ENCODE measurements around the gene MORN3. TPM values are rescaled to one million over a fixed set of nuclear protein-coding genes. Genes with fewer than 3 reads are reported as not detected.

The MORN3 gene
- total RNA-seq, 2 experiments from 2014 or later = 3.6 to 4.2 TPM

DNA sequence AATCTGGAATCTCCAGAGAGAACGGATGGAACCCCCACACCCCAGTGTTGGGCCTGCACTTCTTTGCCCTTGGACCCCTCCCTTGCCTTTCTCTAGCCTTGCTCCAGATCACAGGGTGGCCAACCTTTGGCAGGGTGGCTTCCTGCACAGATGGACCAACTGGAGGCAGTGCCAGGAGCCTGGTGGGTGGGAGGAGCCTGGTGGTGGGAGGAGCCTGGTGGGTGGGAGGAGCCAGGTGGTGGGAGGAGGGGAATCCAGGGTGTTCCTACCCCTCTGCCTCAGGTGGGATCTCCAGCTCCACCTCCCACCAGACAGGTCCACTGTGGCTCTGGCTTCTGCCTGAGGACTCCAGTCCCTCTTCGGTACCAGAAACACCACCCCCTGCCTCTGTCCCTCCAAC is 58.1 kb downstream of the MORN3 start:
- H3K27me3 Mint-ChIP-seq = no peaks in the 10 kb centered on the region
- POLR2A ChIA-PET = no interaction called here
- H3K4me1 Mint-ChIP-seq = peaks cover 12% of the 10 kb centered on the region
- DNase-seq = peak; percentile 32
- no peak overlapping the region for H3K27ac Mint-ChIP-seq
- H3K36me3 Mint-ChIP-seq (ENCODE audit: low read depth) = no peaks in the 10 kb centered on the region
- no peak overlapping the region for H3K4me3 Mint-ChIP-seq
- no peaks in the 10 kb centered on the region for H3K9me3 Mint-ChIP-seq
- CTCF ChIA-PET = no interaction called here

GRCh38 chr12:121610239-121611149 is 59.0 kb downstream of the MORN3 start:
- no peaks in the 10 kb centered on the region for H3K9me3 Mint-ChIP-seq
- no peak for DNase-seq
- H3K4me3 Mint-ChIP-seq = no peak overlapping the region
- no peaks in the 10 kb centered on the region for H3K27me3 Mint-ChIP-seq
- CTCF ChIA-PET = no interaction called here
- H3K4me1 Mint-ChIP-seq = peaks cover 9% of the 10 kb centered on the region
- H3K27ac Mint-ChIP-seq = no peak overlapping the region
- POLR2A ChIA-PET = interaction anchor here (1.1 kb wide), 1 partner anchor 26 kb away, joined by 4 read pairs; no protein-coding TSS in a partner anchor
- H3K36me3 Mint-ChIP-seq (ENCODE audit: low read depth) = no peaks in the 10 kb centered on the region

DNA sequence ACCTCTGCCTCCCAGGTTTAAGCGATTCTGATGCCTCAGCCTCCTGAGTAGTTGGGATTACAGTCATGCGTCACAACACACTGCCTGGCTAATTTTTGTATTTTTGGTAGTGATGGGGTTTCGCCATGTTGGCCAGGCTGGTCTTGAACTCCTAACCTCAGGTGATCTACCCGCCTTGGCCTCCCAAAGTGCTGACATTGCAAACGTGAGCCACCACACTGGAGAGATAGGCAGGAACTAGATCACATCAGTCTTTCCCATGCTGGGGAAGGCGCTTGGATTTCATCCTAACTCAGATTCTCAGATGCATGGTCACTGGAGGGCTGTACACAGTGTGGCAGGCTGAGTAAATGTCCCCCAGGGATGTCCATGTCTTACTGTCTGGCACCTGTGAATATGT is 61.2 kb downstream of the MORN3 start:
- POLR2A ChIA-PET = no interaction called here
- CTCF ChIA-PET = no interaction called here
- Mint-ChIP-seq H3K9me3 (no peaks in the 10 kb centered on the region), H3K36me3 (ENCODE audit: low read depth) (no peaks in the 10 kb centered on the region), H3K4me1 (peaks cover 2% of the 10 kb centered on the region), H3K4me3 (no peak overlapping the region), H3K27me3 (peaks cover 1% of the 10 kb centered on the region), H3K27ac (no peak overlapping the region)
- no peak for DNase-seq

DNA sequence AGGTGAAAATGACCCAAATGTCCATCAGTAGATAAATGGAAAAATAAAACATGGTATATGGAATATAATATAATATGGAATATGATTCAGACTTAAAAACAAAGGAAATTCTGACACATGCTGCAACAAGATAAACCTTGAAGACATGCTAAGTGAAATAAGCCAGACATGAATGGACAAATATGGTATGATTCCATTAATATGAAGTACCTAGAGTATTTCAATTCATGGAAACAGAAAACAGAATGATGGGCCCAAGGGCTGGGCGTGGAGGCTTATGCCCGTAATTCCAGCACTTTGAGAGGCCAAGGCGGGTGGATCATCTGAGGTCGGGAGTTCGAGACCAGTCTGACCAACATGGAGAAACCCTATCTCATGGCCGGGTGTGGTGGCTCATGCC is 65.9 kb downstream of the MORN3 start:
- Mint-ChIP-seq H3K9me3 (no peaks in the 10 kb centered on the region), H3K4me1 (peaks cover 3% of the 10 kb centered on the region), H3K27ac (no peak overlapping the region), H3K36me3 (ENCODE audit: low read depth) (no peaks in the 10 kb centered on the region), H3K4me3 (no peak overlapping the region), H3K27me3 (peaks cover 1% of the 10 kb centered on the region)
- POLR2A ChIA-PET = interaction anchor here (1.6 kb wide), 1 partner anchor 24 kb away, joined by 3 read pairs; no protein-coding TSS in a partner anchor
- no peak for DNase-seq
- CTCF ChIA-PET = interaction anchor here (0.9 kb wide), 1 partner anchor 51 kb away, joined by 3 read pairs; no protein-coding TSS in a partner anchor

DNA sequence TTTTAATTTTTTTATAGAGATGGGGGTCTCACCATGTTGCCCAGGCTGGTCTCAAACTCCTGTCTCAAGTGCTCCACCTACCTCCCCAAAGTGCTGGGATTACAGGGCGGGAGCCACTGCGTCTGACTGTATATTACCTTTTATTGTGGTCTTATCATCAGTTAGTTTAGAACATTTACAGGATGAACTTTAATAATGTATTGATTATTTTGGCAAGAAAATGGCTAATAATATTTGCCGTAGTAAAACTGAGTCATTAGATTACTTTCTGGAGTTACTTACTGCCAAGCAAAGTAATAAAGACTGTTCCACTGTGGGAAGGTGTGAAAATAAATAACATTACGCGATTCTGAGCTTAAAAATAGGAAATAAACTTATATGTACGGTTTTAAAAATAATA is 66.7 kb downstream of the MORN3 start:
- Mint-ChIP-seq H3K27ac (no peak overlapping the region), H3K4me1 (peaks cover 3% of the 10 kb centered on the region), H3K4me3 (no peak overlapping the region), H3K9me3 (no peaks in the 10 kb centered on the region), H3K36me3 (ENCODE audit: low read depth) (no peaks in the 10 kb centered on the region), H3K27me3 (peaks cover 1% of the 10 kb centered on the region)
- ChIA-PET CTCF (interaction anchor here (0.9 kb wide), 1 partner anchor 50 kb away, joined by 3 read pairs; no protein-coding TSS in a partner anchor), POLR2A (interaction anchor here (1.4 kb wide), 1 partner anchor 11 kb away, joined by 4 read pairs; no protein-coding TSS in a partner anchor)
- no peak for DNase-seq

DNA sequence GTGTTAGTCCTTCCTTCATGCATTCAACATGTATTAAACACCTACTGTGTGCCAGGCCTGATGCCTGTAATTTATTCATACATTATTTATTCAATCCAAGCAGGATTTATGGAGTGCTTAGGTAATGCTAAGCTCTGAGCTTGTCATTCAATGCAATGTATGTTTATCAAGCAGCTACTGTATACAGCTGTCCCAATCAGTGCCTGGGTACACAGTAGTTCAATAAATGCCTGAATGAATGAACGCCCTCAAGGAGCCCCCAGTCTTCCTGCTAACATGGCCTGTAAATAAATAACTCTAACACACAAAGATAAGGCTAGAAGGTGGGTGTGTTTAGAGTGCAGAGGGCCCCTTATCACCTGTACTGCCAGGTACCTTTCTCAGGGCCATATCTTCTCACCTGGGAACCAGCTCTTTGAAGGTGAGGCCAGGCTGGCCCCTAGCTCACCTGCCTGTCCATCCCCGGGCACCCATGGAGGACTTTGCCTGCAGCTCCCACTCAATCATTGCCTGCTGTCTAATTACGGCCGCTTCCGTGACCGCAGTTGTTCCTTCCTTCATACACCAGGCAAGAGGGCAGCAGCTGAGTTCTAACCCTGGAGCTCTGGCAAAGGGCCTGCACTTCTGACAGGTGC is 68.6 kb downstream of the MORN3 start:
- Mint-ChIP-seq H3K27me3 (peaks cover 1% of the 10 kb centered on the region), H3K36me3 (ENCODE audit: low read depth) (peaks cover 2% of the 10 kb centered on the region), H3K4me1 (peaks cover 3% of the 10 kb centered on the region), H3K9me3 (no peaks in the 10 kb centered on the region), H3K27ac (no peak overlapping the region), H3K4me3 (no peak overlapping the region)
- CTCF ChIA-PET = interaction anchor here (0.6 to 1.6 kb wide), 2 partner anchors 9 to 714 kb away, joined by 3 to 5 read pairs; no protein-coding TSS in a partner anchor
- DNase-seq = no peak
- POLR2A ChIA-PET = interaction anchor here (1.3 to 2.2 kb wide), 2 partner anchors 10 to 19 kb away, joined by 4 to 11 read pairs; no protein-coding TSS in a partner anchor

Other genes starting within 250 kb of the MORN3 start
- gene KDM2B, start 88.6 kb downstream of the MORN3 start, total RNA-seq = 10 to 100 TPM; 59.8 to 62.6 TPM
- gene ORAI1, start 43.1 kb downstream of the MORN3 start, total RNA-seq = 10 to 100 TPM; 69.0 to 70.3 TPM
- 1 to 10 TPM; 5.1 to 5.8 TPM for gene TMEM120B, start 43.1 kb upstream of the MORN3 start, total RNA-seq
- gene RHOF, start 124.0 kb upstream of the MORN3 start, total RNA-seq = 100 to 1,000 TPM; 157 to 163 TPM
- gene SETD1B, start 134.4 kb upstream of the MORN3 start, total RNA-seq = 10 to 100 TPM; 26.5 to 26.9 TPM
- gene HPD, start 189.2 kb upstream of the MORN3 start, total RNA-seq = not detected
- 10 to 100 TPM; 56.3 to 59.7 TPM for gene PSMD9, start 219.1 kb upstream of the MORN3 start, total RNA-seq
- 1 to 10 TPM; 1.9 to 2.2 TPM for gene CFAP251, start 248.9 kb upstream of the MORN3 start, total RNA-seq

All from activated CD4-positive, alpha-beta memory T cell treated with anti-CD3 and anti-CD28 coated beads, Interleukin-2, amount 10 ng/mL, durations not matched to agents 7 days and 5 days (primary cell).